Calu3 (cell line): ENCODE results near the gene CD101. TPM values are rescaled to one million over a fixed set of nuclear protein-coding genes. Genes with fewer than 3 reads are reported as not detected.

Experiments used
- BruUV-seq: library from RNA; stranded (reverse); fragments of 400-500 nt; replicated peaks from 2 replicates; lab custom pipeline; 2021; lab: Mats Ljungman, UMichigan
- CTCF ChIA-PET: fragments of 300-600 bp; sonication (Branson Sonifier 250); formaldehyde crosslinking; loops from one replicate; lab custom pipeline; 2022; ENCODE audit warnings: antibody characterized with exemption; lab: Charles Lee
- DNase-seq: peaks from one replicate; pipeline ENCODE4 v3.0.0; 2022
- H3K27ac Mint-ChIP-seq: one replicate; pipeline ENCODE4 v1.8.0; 2022; ENCODE audit warnings: mixed read lengths; ENCODE audit not compliant: unreplicated experiment
- H3K27me3 Mint-ChIP-seq: one replicate; pipeline ENCODE4 v1.8.0; 2022; ENCODE audit warnings: mixed read lengths; ENCODE audit not compliant: unreplicated experiment
- H3K36me3 Mint-ChIP-seq: one replicate; pipeline ENCODE4 v1.8.0; 2022; ENCODE audit warnings: mild to moderate bottlenecking, moderate library complexity, mixed read lengths; ENCODE audit not compliant: insufficient read depth, unreplicated experiment
- H3K4me1 Mint-ChIP-seq: one replicate; pipeline ENCODE4 v1.8.0; 2022; ENCODE audit warnings: mild to moderate bottlenecking, low read depth, mixed read lengths; ENCODE audit not compliant: unreplicated experiment
- H3K4me3 Mint-ChIP-seq: one replicate; pipeline ENCODE4 v1.8.0; 2022; ENCODE audit warnings: mild to moderate bottlenecking, low read depth, moderate library complexity, mixed read lengths; ENCODE audit not compliant: unreplicated experiment
- H3K9me3 Mint-ChIP-seq: one replicate; pipeline ENCODE4 v1.8.0; 2022; ENCODE audit warnings: low read depth, mixed read lengths; ENCODE audit not compliant: unreplicated experiment
- intact Hi-C: fragments of 100-400 bp; cut with micrococcal nuclease; formaldehyde crosslinking; loops from one replicate; pipeline ENCODE4 v1.10.0; 2022; ENCODE audit not compliant: unreplicated experiment
- total RNA-seq: library from RNA; stranded (reverse); gene quantifications from 2 replicates; pipeline ENCODE4 v1.2.3, GENCODE V29; 2022
- TF ChIP-seq, protein P1 (sequence below): fragments of 200-600 bp; IDR thresholded peaks from one replicate; pipeline ENCODE4 v1.8.0; 2022; ENCODE audit warnings: antibody characterized with exemption; ENCODE audit not compliant: unreplicated experiment

CD101 gene
- total RNA-seq, 1 experiment from 2014 or later = 0.31 TPM

DNA sequence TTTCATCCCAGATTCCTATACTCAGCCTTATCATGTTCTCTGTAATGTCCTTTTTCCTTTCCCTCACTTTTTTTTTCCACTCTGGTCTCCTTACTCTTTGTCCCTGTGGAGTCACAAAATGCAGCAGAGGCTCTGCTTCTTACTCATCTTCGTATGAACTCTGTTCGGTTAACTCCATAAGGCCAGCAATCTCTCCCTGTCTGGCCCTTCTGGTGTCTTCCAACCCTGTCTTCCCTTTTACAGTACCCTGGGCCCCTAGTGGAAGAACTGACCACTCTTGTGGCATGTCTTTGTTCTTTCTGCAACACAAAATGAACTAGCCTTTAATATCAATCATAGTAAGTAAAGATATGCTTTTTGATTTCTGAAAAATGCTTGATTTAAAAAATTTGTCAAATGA lies 7.1 kb downstream of the CD101 start:
- no peak overlapping the region for H3K4me3 Mint-ChIP-seq
- intact Hi-C loops = no loop called here
- CTCF ChIA-PET = no interaction called here
- no peaks in the 10 kb centered on the region for H3K27me3 Mint-ChIP-seq
- no peak overlapping the region for H3K27ac Mint-ChIP-seq
- BruUV-seq = no TSS peak
- no peak for DNase-seq
- H3K4me1 Mint-ChIP-seq = no peaks in the 10 kb centered on the region
- H3K36me3 Mint-ChIP-seq = no peaks in the 10 kb centered on the region
- TF ChIP-seq, protein P1, sequence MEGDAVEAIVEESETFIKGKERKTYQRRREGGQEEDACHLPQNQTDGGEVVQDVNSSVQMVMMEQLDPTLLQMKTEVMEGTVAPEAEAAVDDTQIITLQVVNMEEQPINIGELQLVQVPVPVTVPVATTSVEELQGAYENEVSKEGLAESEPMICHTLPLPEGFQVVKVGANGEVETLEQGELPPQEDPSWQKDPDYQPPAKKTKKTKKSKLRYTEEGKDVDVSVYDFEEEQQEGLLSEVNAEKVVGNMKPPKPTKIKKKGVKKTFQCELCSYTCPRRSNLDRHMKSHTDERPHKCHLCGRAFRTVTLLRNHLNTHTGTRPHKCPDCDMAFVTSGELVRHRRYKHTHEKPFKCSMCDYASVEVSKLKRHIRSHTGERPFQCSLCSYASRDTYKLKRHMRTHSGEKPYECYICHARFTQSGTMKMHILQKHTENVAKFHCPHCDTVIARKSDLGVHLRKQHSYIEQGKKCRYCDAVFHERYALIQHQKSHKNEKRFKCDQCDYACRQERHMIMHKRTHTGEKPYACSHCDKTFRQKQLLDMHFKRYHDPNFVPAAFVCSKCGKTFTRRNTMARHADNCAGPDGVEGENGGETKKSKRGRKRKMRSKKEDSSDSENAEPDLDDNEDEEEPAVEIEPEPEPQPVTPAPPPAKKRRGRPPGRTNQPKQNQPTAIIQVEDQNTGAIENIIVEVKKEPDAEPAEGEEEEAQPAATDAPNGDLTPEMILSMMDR = no peak
- no peaks in the 10 kb centered on the region for H3K9me3 Mint-ChIP-seq

DNA sequence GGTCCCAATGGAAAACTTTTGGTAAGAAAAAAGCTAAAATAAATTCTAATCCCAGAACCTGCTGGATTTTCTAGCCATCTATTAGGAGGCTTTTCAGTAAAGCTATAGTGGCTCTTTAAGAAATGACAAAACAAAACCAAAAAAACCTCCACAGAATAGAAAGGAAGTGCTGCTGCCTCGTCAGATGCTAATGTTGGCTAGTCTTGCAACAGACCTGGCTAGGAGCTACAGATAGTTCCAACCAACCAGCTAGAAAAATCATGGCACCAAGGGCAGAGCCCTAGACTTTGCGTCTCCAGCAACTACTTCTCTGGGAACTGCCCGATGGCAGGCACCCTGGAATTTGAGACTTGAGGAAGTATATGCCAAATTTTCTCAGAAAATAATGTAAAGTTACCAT lies 7.6 kb downstream of the CD101 start:
- no peaks in the 10 kb centered on the region for H3K27me3 Mint-ChIP-seq
- no peaks in the 10 kb centered on the region for H3K36me3 Mint-ChIP-seq
- no peak overlapping the region for H3K27ac Mint-ChIP-seq
- intact Hi-C loops = no loop called here
- BruUV-seq = no TSS peak
- no peak for DNase-seq
- H3K4me3 Mint-ChIP-seq = no peak overlapping the region
- CTCF ChIA-PET = no interaction called here
- TF ChIP-seq, protein P1 = no peak
- H3K9me3 Mint-ChIP-seq = no peaks in the 10 kb centered on the region
- H3K4me1 Mint-ChIP-seq = no peaks in the 10 kb centered on the region

DNA sequence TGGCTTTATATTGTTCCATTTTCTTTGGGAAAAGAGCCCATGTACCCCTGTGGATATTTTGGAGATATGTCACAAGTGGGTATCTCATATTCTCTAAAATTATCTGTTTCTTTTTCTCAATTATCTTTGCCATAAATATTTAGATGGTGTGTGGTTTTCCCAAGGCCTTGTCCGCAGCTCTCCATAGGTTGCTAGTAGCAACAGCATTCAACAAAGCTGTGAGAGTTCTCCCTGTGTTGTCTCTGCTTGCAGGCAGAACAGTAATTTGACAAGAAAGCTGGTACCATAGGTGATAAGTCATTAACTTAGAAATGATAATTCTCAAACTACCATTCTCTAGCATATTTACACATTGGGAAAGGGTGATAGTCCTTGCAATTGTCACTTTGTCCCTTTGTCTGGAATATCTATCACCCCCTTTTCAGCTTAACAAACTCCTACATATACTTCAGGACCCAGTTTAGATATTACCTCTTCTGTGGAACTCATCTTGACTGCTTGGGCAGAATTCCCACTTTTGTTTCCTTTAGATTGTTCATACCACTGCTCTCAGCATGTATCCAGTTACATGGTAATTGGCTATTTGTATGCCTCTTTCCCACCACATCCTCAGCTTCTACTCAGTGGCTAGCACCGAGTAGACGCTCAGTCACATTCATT lies 8.9 kb downstream of the CD101 start:
- no peak for DNase-seq
- CTCF ChIA-PET = no interaction called here
- BruUV-seq = no TSS peak
- H3K4me1 Mint-ChIP-seq = no peaks in the 10 kb centered on the region
- no peak overlapping the region for H3K27ac Mint-ChIP-seq
- no peaks in the 10 kb centered on the region for H3K9me3 Mint-ChIP-seq
- no peak overlapping the region for H3K4me3 Mint-ChIP-seq
- intact Hi-C loops = no loop called here
- no peaks in the 10 kb centered on the region for H3K27me3 Mint-ChIP-seq
- no peaks in the 10 kb centered on the region for H3K36me3 Mint-ChIP-seq
- TF ChIP-seq, protein P1 = no peak

DNA sequence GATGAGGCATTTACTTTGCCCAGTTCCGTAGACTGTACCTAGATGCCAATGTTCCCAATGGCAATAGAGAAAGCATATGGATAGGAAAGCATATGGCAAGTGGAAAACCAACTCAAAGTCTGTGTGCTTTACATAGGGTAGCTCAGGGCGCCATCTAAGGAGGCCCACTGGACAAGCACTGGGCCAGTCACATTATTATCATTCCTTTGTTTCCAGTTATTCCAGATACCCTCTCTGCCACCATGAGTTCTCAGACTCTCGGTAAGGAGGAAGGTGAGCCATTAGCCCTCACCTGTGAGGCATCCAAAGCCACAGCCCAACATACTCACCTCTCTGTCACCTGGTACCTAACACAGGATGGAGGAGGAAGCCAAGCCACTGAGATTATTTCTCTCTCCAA lies 9.8 kb downstream of the CD101 start:
- no peak overlapping the region for H3K27ac Mint-ChIP-seq
- intact Hi-C loops = no loop called here
- H3K4me1 Mint-ChIP-seq = no peaks in the 10 kb centered on the region
- H3K27me3 Mint-ChIP-seq = no peaks in the 10 kb centered on the region
- no peak overlapping the region for H3K4me3 Mint-ChIP-seq
- no peak for DNase-seq
- TF ChIP-seq, protein P1 = no peak
- BruUV-seq = no TSS peak
- no peaks in the 10 kb centered on the region for H3K9me3 Mint-ChIP-seq
- H3K36me3 Mint-ChIP-seq = no peaks in the 10 kb centered on the region
- CTCF ChIA-PET = no interaction called here
